Epithelial cell of esophagus (primary cell): ENCODE data around the gene APMAP.

Source experiments
- DNase-seq: peaks from one replicate; pipeline ENCODE4 v3.0.0; 2010; ENCODE audit warnings: low read depth
- H3K4me3 ChIP-seq: 2 replicates; pipeline ENCODE4 v1.5.1; 2011; ENCODE audit warnings: mild to moderate bottlenecking, low read length, control low read depth
- TF ChIP-seq, protein P1 (sequence below): IDR thresholded peaks from 2 replicates; pipeline ENCODE4 v1.5.1; 2011; ENCODE audit warnings: low read depth, mild to moderate bottlenecking, low read length, control low read depth, inconsistent platforms; ENCODE audit not compliant: insufficient read depth; ENCODE audit errors: missing control alignments

APMAP gene

DNA sequence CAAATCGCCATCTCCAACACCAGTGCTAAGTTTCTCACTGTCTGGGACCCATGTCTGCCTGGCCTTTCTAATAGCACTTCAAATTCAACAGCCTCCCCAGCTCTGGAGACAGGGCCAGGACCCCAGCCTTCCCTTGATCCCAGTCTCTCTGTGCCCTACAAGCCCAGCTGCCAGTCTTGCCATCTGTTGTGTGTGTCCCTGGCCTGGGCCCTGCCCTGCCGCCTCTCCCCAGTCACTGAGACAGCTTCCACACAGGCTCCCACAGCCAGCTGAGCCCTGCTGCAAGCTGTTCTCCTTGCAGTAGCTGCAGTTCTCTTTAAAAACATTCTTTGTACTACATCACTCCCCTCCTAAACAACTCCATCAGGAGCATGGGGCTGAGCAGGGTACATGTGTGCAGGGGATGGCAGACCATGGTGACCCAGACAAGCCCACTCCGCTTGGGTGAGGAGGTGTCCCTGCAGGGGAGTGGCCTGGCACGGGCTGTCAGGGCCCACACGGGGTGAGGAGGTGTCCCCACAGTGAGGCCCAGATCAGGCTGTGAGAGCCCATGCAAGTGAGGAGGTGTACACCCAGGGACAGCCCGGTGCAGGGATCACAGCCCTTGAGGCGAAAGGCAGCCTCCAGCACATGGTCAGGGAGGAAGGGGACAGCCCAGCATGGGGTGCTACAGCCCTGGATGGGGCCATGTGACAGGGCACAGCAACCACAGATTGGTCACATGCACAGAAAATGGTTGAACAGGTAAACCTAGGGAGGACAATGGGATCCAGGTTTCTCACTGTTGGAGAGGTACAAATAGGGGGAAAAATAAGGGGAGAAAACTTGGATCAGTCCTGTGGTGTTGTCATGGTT lies 27.3 kb downstream of the APMAP start:
- H3K4me3 ChIP-seq: no peak overlapping the region
- TF ChIP-seq, protein P1, sequence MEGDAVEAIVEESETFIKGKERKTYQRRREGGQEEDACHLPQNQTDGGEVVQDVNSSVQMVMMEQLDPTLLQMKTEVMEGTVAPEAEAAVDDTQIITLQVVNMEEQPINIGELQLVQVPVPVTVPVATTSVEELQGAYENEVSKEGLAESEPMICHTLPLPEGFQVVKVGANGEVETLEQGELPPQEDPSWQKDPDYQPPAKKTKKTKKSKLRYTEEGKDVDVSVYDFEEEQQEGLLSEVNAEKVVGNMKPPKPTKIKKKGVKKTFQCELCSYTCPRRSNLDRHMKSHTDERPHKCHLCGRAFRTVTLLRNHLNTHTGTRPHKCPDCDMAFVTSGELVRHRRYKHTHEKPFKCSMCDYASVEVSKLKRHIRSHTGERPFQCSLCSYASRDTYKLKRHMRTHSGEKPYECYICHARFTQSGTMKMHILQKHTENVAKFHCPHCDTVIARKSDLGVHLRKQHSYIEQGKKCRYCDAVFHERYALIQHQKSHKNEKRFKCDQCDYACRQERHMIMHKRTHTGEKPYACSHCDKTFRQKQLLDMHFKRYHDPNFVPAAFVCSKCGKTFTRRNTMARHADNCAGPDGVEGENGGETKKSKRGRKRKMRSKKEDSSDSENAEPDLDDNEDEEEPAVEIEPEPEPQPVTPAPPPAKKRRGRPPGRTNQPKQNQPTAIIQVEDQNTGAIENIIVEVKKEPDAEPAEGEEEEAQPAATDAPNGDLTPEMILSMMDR: no peak
- no peak for DNase-seq

DNA sequence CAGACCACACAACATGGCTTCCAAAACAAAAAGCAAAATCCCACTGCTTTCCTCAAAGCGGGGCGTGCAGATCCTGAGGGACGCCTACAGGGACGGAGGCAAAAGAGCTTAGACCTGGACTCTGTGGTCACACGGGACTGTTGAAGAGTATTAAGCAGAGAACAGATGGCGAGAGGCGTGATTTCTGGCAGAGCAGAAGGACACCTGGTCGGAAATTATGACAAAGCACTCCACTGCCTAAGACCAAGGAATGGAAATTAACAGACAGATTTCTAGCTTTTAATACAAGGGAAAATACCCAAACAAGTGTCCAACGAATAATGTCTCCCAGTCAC lies 28.1 kb downstream of the APMAP start:
- TF ChIP-seq, protein P1: no peak

GRCh38 chr20:24963672-24964505 lies 28.7 kb downstream of the APMAP start:
- TF ChIP-seq, protein P1: no peak
- H3K4me3 ChIP-seq: no peak overlapping the region
- DNase-seq: no peak

More for the DNA sequence above, 28.1 kb downstream of the APMAP start:
- DNase-seq: no peak
- no peak overlapping the region for H3K4me3 ChIP-seq

- TF ChIP-seq, protein P1: no peak
- DNase-seq: no peak
- no peak overlapping the region for H3K4me3 ChIP-seq
Measured at GRCh38 chr20:24962510-24962909, 30.0 kb downstream of the APMAP start.

DNA sequence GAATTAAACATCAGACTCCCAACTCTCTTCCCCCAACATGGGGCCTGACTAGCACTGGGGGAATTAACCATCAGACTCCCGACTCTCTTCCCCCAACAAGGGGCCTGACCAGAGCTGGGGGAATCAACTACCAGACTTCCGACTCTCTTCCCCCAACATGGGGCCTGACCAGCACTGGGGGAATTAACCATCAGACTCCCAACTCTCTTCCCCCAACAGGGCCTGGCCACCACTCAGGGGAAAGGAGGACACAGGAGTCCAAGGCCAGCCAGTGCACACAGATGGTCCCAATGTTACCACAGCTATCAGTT lies 30.4 kb downstream of the APMAP start:
- H3K4me3 ChIP-seq: no peak overlapping the region
- TF ChIP-seq, protein P1: no peak
- DNase-seq: no peak

DNA sequence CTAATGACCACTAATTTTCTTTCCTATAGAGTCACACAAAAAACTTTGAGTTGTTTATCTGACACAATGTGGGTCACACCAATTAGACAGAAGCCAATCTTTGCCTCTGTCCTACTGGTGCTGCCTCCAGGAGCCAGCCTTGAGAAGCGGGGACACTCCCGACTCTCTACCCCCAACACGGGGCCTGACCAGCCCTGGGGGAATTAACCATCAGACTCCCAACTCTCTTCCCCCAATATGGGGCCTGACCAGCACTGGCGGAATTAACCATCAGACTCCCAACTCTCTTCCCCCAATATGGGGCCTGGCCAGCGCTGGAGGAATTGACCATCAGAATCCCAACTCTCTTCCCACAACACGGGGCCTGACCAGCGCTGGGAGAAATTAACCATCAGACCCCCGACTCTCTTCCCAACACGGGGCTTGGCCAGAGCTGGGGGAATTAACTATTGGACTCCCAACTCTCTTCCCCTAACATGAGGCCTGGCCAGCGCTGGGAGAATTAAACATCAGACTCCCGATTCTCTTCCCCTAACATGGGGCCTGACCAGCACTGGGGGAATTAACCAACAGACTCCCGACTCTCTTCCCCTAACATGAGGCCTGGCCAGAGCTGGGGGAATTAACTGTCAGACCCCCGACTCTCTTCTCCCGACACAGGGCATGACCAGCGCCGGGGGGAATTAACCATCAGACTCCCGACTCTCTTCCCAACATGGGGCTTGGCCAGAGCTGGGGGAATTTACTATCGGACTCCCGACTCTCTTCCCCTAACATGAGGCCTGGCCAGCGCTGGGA lies 31.0 kb downstream of the APMAP start:
- DNase-seq: no peak
- TF ChIP-seq, protein P1: no peak
- no peak overlapping the region for H3K4me3 ChIP-seq
